ENCODE results near the gene PRAMEF14.
"Not testable (repeated sequence)": the region's sequence is repeated elsewhere in the genome, so short reads cannot be mapped to it uniquely, and the experiment has no call there.

DNA sequence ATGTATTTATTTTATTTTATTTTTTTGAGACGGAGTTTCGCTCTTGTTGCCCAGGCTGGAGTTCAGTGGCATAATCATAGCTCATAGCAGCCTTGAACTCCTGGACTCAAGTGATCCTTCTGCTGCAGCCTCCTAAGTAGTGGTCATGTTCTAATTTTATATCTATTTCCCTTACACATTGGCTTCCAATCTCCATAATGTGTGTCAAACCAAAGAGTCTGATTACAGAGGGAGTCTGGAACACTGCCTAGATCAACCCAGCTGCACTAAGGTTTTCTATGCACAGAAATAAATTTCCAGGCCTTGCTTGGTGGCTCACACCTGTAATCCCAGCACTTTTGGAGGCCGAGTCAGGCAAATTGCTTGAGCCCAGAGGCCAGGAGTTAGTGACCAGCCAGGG is 32.0 kb upstream of the PRAMEF14 start:
- TF ChIP-seq, protein P1, sequence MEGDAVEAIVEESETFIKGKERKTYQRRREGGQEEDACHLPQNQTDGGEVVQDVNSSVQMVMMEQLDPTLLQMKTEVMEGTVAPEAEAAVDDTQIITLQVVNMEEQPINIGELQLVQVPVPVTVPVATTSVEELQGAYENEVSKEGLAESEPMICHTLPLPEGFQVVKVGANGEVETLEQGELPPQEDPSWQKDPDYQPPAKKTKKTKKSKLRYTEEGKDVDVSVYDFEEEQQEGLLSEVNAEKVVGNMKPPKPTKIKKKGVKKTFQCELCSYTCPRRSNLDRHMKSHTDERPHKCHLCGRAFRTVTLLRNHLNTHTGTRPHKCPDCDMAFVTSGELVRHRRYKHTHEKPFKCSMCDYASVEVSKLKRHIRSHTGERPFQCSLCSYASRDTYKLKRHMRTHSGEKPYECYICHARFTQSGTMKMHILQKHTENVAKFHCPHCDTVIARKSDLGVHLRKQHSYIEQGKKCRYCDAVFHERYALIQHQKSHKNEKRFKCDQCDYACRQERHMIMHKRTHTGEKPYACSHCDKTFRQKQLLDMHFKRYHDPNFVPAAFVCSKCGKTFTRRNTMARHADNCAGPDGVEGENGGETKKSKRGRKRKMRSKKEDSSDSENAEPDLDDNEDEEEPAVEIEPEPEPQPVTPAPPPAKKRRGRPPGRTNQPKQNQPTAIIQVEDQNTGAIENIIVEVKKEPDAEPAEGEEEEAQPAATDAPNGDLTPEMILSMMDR (IDR thresholded peaks at IDR 0.05; ENCODE audit: low read depth, low read length, missing input control), result not testable (repeated sequence)
- not testable (repeated sequence) for TF ChIP-seq RAD21 (IDR thresholded peaks at IDR 0.05); GABPA (IDR thresholded peaks at IDR 0.05 in 1 of 2, conservative IDR thresholded peaks at IDR 0.05 in 1 of 2); EGR1 (IDR thresholded peaks at IDR 0.05; ENCODE audit: low read depth in 2 of 2); SP1 (IDR thresholded peaks at IDR 0.05); YY1 (IDR thresholded peaks at IDR 0.05); TAF1 (conservative IDR thresholded peaks at IDR 0.05); RXRA (IDR thresholded peaks at IDR 0.05); JUND (IDR thresholded peaks at IDR 0.05); HNF4G (IDR thresholded peaks at IDR 0.05)
- TF ChIP-seq, protein P2, sequence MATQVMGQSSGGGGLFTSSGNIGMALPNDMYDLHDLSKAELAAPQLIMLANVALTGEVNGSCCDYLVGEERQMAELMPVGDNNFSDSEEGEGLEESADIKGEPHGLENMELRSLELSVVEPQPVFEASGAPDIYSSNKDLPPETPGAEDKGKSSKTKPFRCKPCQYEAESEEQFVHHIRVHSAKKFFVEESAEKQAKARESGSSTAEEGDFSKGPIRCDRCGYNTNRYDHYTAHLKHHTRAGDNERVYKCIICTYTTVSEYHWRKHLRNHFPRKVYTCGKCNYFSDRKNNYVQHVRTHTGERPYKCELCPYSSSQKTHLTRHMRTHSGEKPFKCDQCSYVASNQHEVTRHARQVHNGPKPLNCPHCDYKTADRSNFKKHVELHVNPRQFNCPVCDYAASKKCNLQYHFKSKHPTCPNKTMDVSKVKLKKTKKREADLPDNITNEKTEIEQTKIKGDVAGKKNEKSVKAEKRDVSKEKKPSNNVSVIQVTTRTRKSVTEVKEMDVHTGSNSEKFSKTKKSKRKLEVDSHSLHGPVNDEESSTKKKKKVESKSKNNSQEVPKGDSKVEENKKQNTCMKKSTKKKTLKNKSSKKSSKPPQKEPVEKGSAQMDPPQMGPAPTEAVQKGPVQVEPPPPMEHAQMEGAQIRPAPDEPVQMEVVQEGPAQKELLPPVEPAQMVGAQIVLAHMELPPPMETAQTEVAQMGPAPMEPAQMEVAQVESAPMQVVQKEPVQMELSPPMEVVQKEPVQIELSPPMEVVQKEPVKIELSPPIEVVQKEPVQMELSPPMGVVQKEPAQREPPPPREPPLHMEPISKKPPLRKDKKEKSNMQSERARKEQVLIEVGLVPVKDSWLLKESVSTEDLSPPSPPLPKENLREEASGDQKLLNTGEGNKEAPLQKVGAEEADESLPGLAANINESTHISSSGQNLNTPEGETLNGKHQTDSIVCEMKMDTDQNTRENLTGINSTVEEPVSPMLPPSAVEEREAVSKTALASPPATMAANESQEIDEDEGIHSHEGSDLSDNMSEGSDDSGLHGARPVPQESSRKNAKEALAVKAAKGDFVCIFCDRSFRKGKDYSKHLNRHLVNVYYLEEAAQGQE (IDR thresholded peaks at IDR 0.05), result not testable (repeated sequence)
- TF ChIP-seq, protein P3, sequence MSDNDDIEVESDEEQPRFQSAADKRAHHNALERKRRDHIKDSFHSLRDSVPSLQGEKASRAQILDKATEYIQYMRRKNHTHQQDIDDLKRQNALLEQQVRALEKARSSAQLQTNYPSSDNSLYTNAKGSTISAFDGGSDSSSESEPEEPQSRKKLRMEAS (IDR thresholded peaks at IDR 0.05), result not testable (repeated sequence)
- TF ChIP-seq, protein P4, sequence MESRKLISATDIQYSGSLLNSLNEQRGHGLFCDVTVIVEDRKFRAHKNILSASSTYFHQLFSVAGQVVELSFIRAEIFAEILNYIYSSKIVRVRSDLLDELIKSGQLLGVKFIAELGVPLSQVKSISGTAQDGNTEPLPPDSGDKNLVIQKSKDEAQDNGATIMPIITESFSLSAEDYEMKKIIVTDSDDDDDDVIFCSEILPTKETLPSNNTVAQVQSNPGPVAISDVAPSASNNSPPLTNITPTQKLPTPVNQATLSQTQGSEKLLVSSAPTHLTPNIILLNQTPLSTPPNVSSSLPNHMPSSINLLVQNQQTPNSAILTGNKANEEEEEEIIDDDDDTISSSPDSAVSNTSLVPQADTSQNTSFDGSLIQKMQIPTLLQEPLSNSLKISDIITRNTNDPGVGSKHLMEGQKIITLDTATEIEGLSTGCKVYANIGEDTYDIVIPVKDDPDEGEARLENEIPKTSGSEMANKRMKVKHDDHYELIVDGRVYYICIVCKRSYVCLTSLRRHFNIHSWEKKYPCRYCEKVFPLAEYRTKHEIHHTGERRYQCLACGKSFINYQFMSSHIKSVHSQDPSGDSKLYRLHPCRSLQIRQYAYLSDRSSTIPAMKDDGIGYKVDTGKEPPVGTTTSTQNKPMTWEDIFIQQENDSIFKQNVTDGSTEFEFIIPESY (IDR thresholded peaks at IDR 0.05), result not testable (repeated sequence)

Measured in liver (tissue), 3 donors.